Mesendoderm (in vitro differentiated cells): ENCODE results near the gene ATP8A1.

ENCODE experiments used
- DNase-seq: peaks from one replicate; pipeline ENCODE4 v3.0.0; 2013
- H2AK5ac ChIP-seq: 2 replicates; pipeline ENCODE4 v1.6.1; 2013; ENCODE audit warnings: low read length, inconsistent platforms
- H2BK120ac ChIP-seq: 2 replicates; pipeline ENCODE4 v1.6.1; 2013; ENCODE audit warnings: low read depth, mild to moderate bottlenecking, low read length, moderate library complexity, mixed read lengths
- H2BK15ac ChIP-seq: replicated peaks from 2 replicates; pipeline ENCODE4 v1.6.1; 2013; ENCODE audit warnings: low read depth, mild to moderate bottlenecking, moderate library complexity
- H2BK5ac ChIP-seq: 2 replicates; pipeline ENCODE4 v1.6.1; 2013; ENCODE audit warnings: low read length, inconsistent platforms
- H3K18ac ChIP-seq: 2 replicates; pipeline ENCODE4 v1.6.1; 2013; ENCODE audit warnings: mild to moderate bottlenecking, low read length, mixed read lengths
- H3K23ac ChIP-seq: one replicate; pipeline ENCODE4 v1.6.1; 2013; ENCODE audit warnings: low read length
- H3K27ac ChIP-seq: 2 replicates; pipeline ENCODE4 v1.5.1; 2013; ENCODE audit warnings: low read depth, mild to moderate bottlenecking, inconsistent platforms, low read length, moderate library complexity
- H3K27me3 ChIP-seq: 2 replicates; pipeline ENCODE4 v1.6.1; 2013; ENCODE audit warnings: low read length, control low read depth, mild to moderate bottlenecking, inconsistent platforms; ENCODE audit not compliant: insufficient read depth, poor library complexity
- H3K36me3 ChIP-seq: 2 replicates; pipeline ENCODE4 v1.6.1; 2013; ENCODE audit warnings: low read length, inconsistent platforms; ENCODE audit not compliant: control insufficient read depth, insufficient read depth
- H3K4ac ChIP-seq: one replicate; pipeline ENCODE4 v1.6.1; 2013; ENCODE audit warnings: low read depth, mild to moderate bottlenecking, low read length, moderate library complexity
- H3K4me1 ChIP-seq: 2 replicates; pipeline ENCODE4 v1.6.1; 2013; ENCODE audit warnings: low read depth, low read length, inconsistent platforms; ENCODE audit not compliant: control insufficient read depth
- H3K4me2 ChIP-seq: 2 replicates; pipeline ENCODE4 v1.6.1; 2013; ENCODE audit warnings: low read length
- H3K4me3 ChIP-seq: 2 replicates; pipeline ENCODE4 v1.5.1; 2013; ENCODE audit warnings: mild to moderate bottlenecking, low read length
- H3K56ac ChIP-seq: one replicate; pipeline ENCODE4 v1.6.1; 2013; ENCODE audit warnings: low read length
- H3K79me1 ChIP-seq: 2 replicates; pipeline ENCODE4 v1.6.1; 2013; ENCODE audit warnings: low read length, inconsistent platforms
- H3K79me2 ChIP-seq: 2 replicates; pipeline ENCODE4 v1.6.1; 2013; ENCODE audit warnings: mild to moderate bottlenecking, low read length; ENCODE audit not compliant: control insufficient read depth, insufficient read depth
- H3K9ac ChIP-seq: 2 replicates; pipeline ENCODE4 v1.6.1; 2013; ENCODE audit warnings: low read length, inconsistent platforms
- H4K5ac ChIP-seq: one replicate; pipeline ENCODE4 v1.6.1; 2013; ENCODE audit warnings: low read length
- H4K8ac ChIP-seq: one replicate; pipeline ENCODE4 v1.6.1; 2013; ENCODE audit warnings: low read depth, mild to moderate bottlenecking, control low read depth, low read length, moderate library complexity
- WGBS: extraction: QIAGEN DNeasy Blood & Tissue Kit; methylation state at CpG from one replicate; pipeline ENCODE4 v1.1.7; 2013; ENCODE audit warnings: low lambda C conversion rate, missing lambda C conversion rate; ENCODE audit not compliant: insufficient coverage; ENCODE audit errors: extremely low coverage; 5-methylcytosine and 5-hydroxymethylcytosine counted together

The ATP8A1 gene

DNA sequence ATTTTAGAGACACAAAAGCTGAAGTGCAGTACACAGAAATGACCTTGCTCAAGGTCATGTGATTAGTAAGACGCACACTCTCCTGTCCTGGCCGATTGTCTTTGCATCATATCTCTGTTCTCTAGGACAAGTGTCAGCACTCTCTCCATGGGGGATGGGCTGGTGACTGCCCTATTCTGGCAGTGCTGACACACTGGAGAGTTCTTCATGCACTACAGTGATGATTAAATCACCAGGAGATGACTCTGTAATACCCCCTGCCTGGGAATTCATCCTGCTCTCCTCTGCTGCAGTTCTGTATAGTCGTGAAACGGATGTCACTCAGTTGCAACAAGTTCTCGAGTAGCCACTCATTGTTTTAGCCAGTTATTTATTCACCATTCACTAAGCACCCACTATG lies 264.9 kb downstream of the ATP8A1 start:
- no peak overlapping the region for H4K8ac ChIP-seq
- H2BK15ac ChIP-seq, result no peak overlapping the region
- H3K18ac ChIP-seq, result no peak overlapping the region
- no peak overlapping the region for H3K4me2 ChIP-seq
- no CpG with 5 or more reads among the region's 5 CpGs for WGBS
- no peak overlapping the region for H2AK5ac ChIP-seq
- no peaks in the 10 kb centered on the region for H3K36me3 ChIP-seq
- no peak overlapping the region for H3K27ac ChIP-seq
- no peak for DNase-seq
- no peak overlapping the region for H2BK120ac ChIP-seq
- no peak overlapping the region for H3K23ac ChIP-seq
- no peak overlapping the region for H2BK5ac ChIP-seq
- no peaks in the 10 kb centered on the region for H3K79me2 ChIP-seq
- no peak overlapping the region for H3K9ac ChIP-seq
- peaks cover 3% of the 10 kb centered on the region for H3K4me1 ChIP-seq
- no peak overlapping the region for H3K4me3 ChIP-seq
- no peak overlapping the region for H3K56ac ChIP-seq
- no peak overlapping the region for H3K4ac ChIP-seq
- H3K79me1 ChIP-seq, result no peaks in the 10 kb centered on the region
- peaks cover 11% of the 10 kb centered on the region for H3K27me3 ChIP-seq
- no peak overlapping the region for H4K5ac ChIP-seq

- Histone ChIP-seq H3K4me1 (no peaks in the 10 kb centered on the region), H3K9ac (no peak overlapping the region), H4K5ac (no peak overlapping the region), H3K27ac (no peak overlapping the region), H3K79me2 (no peaks in the 10 kb centered on the region), H3K23ac (no peak overlapping the region), H3K18ac (no peak overlapping the region), H3K56ac (no peak overlapping the region), H3K36me3 (no peaks in the 10 kb centered on the region), H2BK5ac (no peak overlapping the region), H3K4ac (no peak overlapping the region), H3K79me1 (no peaks in the 10 kb centered on the region), H4K8ac (no peak overlapping the region), H2BK15ac (no peak overlapping the region), H2AK5ac (no peak overlapping the region), H2BK120ac (no peak overlapping the region), H3K4me2 (no peak overlapping the region), H3K4me3 (no peak overlapping the region), H3K27me3 (peaks cover 5% of the 10 kb centered on the region)
- DNase-seq, result no peak
- no CpG with 5 or more reads among the region's 2 CpGs for WGBS
Observed at GRCh38 chr4:42391355-42391664, 265.6 kb downstream of the ATP8A1 start.

DNA sequence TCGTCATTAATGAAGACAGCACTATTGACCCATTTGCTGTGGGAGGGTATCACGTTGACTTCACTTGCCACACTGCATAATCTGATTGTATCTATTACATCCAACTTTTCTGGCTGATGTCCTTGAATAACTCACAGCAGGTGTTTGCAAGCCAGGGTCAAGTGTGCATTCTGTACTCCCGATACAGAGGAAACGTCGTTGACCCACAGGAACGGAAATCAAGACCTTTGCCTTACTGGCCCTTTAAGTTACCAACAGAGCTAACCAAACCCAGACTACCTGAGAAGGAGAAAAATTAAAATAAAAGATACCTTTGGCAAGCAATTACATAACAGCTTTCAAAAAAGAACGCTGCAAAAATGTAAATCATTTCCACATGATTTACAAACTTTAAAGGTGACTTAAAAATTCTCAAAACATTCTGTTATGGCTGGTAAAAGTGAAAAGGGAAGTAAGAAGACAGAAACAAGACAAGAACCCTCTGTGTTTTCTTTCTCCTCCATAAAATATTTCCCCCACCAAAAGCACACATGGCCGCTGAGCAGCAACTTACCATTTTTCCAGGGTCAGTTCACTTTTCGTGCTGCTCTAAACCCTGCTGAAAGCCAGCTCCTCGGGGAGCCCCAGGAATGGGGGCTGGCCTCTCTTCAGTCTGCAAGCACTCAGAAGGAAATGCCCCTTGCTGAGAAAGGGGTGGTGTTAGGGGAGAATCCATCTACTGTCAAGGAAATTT lies 266.1 kb downstream of the ATP8A1 start:
- no peak overlapping the region for H4K8ac ChIP-seq
- no peak for DNase-seq

DNA sequence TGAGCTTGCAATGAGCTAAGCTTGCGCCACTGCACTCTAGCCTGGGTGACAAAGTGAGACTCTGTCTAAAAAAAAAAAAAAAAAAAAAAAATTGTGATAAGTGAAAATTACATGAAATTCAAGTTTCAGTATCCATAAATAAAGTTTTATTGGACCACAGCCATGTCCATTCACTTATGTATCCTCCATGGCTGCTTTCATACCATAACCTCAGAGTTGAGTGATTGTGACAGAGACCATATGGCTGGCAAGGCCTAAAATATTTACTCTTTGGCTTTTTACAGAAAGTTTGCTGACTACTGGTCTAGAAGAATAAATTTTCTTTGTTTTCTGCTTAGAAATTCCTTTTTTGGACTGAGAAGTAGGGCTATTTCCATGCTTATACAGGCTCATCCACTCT lies 271.4 kb downstream of the ATP8A1 start:
- no peaks in the 10 kb centered on the region for H3K79me2 ChIP-seq
- WGBS, result no CpG with 5 or more reads among the region's 1 CpG
- DNase-seq, result no peak
- no peak overlapping the region for H3K18ac ChIP-seq
- no peak overlapping the region for H4K5ac ChIP-seq
- H3K27ac ChIP-seq, result no peak overlapping the region
- no peak overlapping the region for H2AK5ac ChIP-seq
- H3K4me2 ChIP-seq, result no peak overlapping the region
- H3K4ac ChIP-seq, result no peak overlapping the region
- no peak overlapping the region for H2BK120ac ChIP-seq
- H3K36me3 ChIP-seq, result no peaks in the 10 kb centered on the region
- H3K79me1 ChIP-seq, result no peaks in the 10 kb centered on the region
- H3K9ac ChIP-seq, result no peak overlapping the region
- H3K23ac ChIP-seq, result no peak overlapping the region
- no peaks in the 10 kb centered on the region for H3K4me1 ChIP-seq
- H3K4me3 ChIP-seq, result no peak overlapping the region
- H3K27me3 ChIP-seq, result no peaks in the 10 kb centered on the region
- no peak overlapping the region for H3K56ac ChIP-seq
- no peak overlapping the region for H4K8ac ChIP-seq
- no peak overlapping the region for H2BK5ac ChIP-seq
- H2BK15ac ChIP-seq, result no peak overlapping the region

More for the DNA sequence above, 266.1 kb downstream of the ATP8A1 start:
- H2BK15ac ChIP-seq, result no peak overlapping the region
- H3K4me3 ChIP-seq, result no peak overlapping the region
- H3K79me1 ChIP-seq, result no peaks in the 10 kb centered on the region
- H4K5ac ChIP-seq, result no peak overlapping the region
- WGBS, result no CpG with 5 or more reads among the region's 10 CpGs
- no peak overlapping the region for H2BK120ac ChIP-seq
- no peaks in the 10 kb centered on the region for H3K36me3 ChIP-seq
- H3K4me2 ChIP-seq, result no peak overlapping the region
- H3K79me2 ChIP-seq, result no peaks in the 10 kb centered on the region
- H3K27ac ChIP-seq, result no peak overlapping the region
- H3K18ac ChIP-seq, result no peak overlapping the region
- no peaks in the 10 kb centered on the region for H3K4me1 ChIP-seq
- no peak overlapping the region for H2BK5ac ChIP-seq
- peak overlapping the region; percentile 18 for H3K23ac ChIP-seq
- no peak overlapping the region for H3K56ac ChIP-seq
- H2AK5ac ChIP-seq, result no peak overlapping the region
- no peak overlapping the region for H3K4ac ChIP-seq
- H3K27me3 ChIP-seq, result peaks cover 5% of the 10 kb centered on the region
- H3K9ac ChIP-seq, result no peak overlapping the region

GRCh38 chr4:42381666-42382065 lies 275.2 kb downstream of the ATP8A1 start:
- H2BK15ac ChIP-seq, result no peak overlapping the region
- no peak overlapping the region for H3K4ac ChIP-seq
- H3K4me3 ChIP-seq, result no peak overlapping the region
- H3K79me1 ChIP-seq, result no peaks in the 10 kb centered on the region
- H3K23ac ChIP-seq, result no peak overlapping the region
- no peak overlapping the region for H2BK5ac ChIP-seq
- H3K79me2 ChIP-seq, result no peaks in the 10 kb centered on the region
- WGBS, result no CpG with 5 or more reads among the region's 2 CpGs
- H3K36me3 ChIP-seq, result no peaks in the 10 kb centered on the region
- no peak overlapping the region for H3K27ac ChIP-seq
- H4K5ac ChIP-seq, result no peak overlapping the region
- H2BK120ac ChIP-seq, result no peak overlapping the region
- no peak for DNase-seq
- H2AK5ac ChIP-seq, result no peak overlapping the region
- H3K4me2 ChIP-seq, result no peak overlapping the region
- no peaks in the 10 kb centered on the region for H3K4me1 ChIP-seq
- H3K18ac ChIP-seq, result no peak overlapping the region
- H3K27me3 ChIP-seq, result no peaks in the 10 kb centered on the region
- H3K56ac ChIP-seq, result no peak overlapping the region
- H3K9ac ChIP-seq, result no peak overlapping the region
- H4K8ac ChIP-seq, result no peak overlapping the region

DNA sequence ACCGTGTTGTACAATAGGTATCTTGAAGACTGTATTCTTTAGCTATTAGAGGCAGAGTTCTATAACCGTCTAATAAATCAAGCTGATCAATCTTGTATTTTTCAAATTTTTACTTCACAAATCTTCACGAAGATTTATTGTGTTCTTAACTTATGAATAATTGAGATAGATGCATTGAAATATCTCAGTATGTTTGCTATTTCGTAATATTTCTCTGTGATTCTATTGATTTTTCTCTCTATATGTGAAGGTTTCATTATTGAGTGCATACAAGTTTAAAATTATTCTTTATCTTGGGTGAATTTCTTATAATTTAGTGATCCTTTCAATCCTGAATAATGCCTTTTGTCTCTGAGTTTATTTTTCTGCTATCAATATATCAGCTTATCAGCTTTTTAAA lies 279.4 kb downstream of the ATP8A1 start:
- Histone ChIP-seq H2BK15ac (no peak overlapping the region), H3K4ac (no peak overlapping the region), H3K27ac (no peak overlapping the region), H3K4me1 (no peaks in the 10 kb centered on the region), H2AK5ac (no peak overlapping the region), H3K56ac (no peak overlapping the region), H3K18ac (no peak overlapping the region), H3K79me1 (no peaks in the 10 kb centered on the region), H2BK5ac (no peak overlapping the region), H3K23ac (no peak overlapping the region), H3K9ac (no peak overlapping the region), H3K4me2 (no peak overlapping the region), H3K4me3 (no peak overlapping the region), H3K36me3 (no peaks in the 10 kb centered on the region), H2BK120ac (no peak overlapping the region), H3K79me2 (no peaks in the 10 kb centered on the region), H4K5ac (no peak overlapping the region), H3K27me3 (no peaks in the 10 kb centered on the region), H4K8ac (no peak overlapping the region)
- WGBS, result no CpG with 5 or more reads among the region's 4 CpGs
- DNase-seq, result no peak
